Testis (tissue), 3 donors: ENCODE measurements around the gene TUSC1. TPM values are rescaled to one million over a fixed set of nuclear protein-coding genes. Genes with fewer than 3 reads are reported as not detected.
"Not testable (repeated sequence)": the region's sequence is repeated elsewhere in the genome, so short reads cannot be mapped to it uniquely, and the experiment has no call there.

ENCODE experiments used
- DNase-seq: peaks from one replicate; pipeline ENCODE4 v3.0.0-alpha.2; 2019
- H3K27ac ChIP-seq, 2 donors: fragments of 200-600 bp; sonication (generic); one replicate each; pipeline ENCODE4 v1.5.1; 2019
- H3K27me3 ChIP-seq: fragments of 200-600 bp; sonication (generic); one replicate; pipeline ENCODE4 v1.5.1; 2019
- H3K36me3 ChIP-seq: fragments of 200-600 bp; sonication (generic); one replicate; pipeline ENCODE4 v1.5.1; 2017; ENCODE audit warnings: low read depth; ENCODE audit errors: missing control alignments
- H3K4me1 ChIP-seq: fragments of 200-600 bp; sonication (generic); one replicate; pipeline ENCODE4 v1.5.1; 2019
- H3K4me3 ChIP-seq, 2 donors: fragments of 200-600 bp; sonication (generic); one replicate each; pipeline ENCODE4 v1.5.1; 2017 to 2019
- H3K9me3 ChIP-seq: fragments of 200-600 bp; sonication (generic); one replicate; pipeline ENCODE4 v1.5.1; 2017
- POLR2A ChIP-seq: fragments of 450-650 bp; IDR thresholded peaks from one replicate; pipeline ENCODE4 v1.6.1; 2017; ENCODE audit warnings: antibody characterized with exemption, mild to moderate bottlenecking, moderate library complexity
- WGBS, 2 donors: methylation state at CpG; one replicate each; pipeline ENCODE4 v1.1.5; 2018; 5-methylcytosine and 5-hydroxymethylcytosine counted together
- intact Hi-C: fragments of 100-400 bp; cut with DNase I; formaldehyde crosslinking; loops from one replicate; pipeline ENCODE4 v1.15.1; 2023; ENCODE audit warnings: low total_unique reads
- polyA plus RNA-seq: library from polyadenylated mRNA; stranded (reverse); fragments of 350-450 nt; fragmentation: Illumina TruSeq; extraction: RNeasy Lipid Tissue Mini Kit (QIAGEN cat#74804); gene quantifications from one replicate; pipeline ENCODE4 v1.2.3, GENCODE V29; 2014; ENCODE audit warnings: low read depth, low replicate concordance; ENCODE audit not compliant: insufficient read depth
- total RNA-seq, 2 donors: library from RNA; depleted of rRNA; stranded (reverse); fragments of >200 nt; gene quantifications; one replicate each; pipeline ENCODE4 v1.2.3, GENCODE V29; 2016
- TF ChIP-seq, protein P1 (sequence below), 3 experiments: fragments of 450-650 bp in 2 of 3; fragments of 200-600 bp in 1 of 3; sonication (generic) in 1 of 3; IDR thresholded peaks; one replicate each; pipeline ENCODE4 v1.5.1; 2016 to 2019; ENCODE audit warnings: antibody characterized with exemption in 3 of 3, mild to moderate bottlenecking in 2 of 3, moderate library complexity in 1 of 3

Gene TUSC1
- total and polyA plus RNA-seq, 3 donors from 2014 or later, result 27.2 to 38.3 (median 31.8) TPM

DNA sequence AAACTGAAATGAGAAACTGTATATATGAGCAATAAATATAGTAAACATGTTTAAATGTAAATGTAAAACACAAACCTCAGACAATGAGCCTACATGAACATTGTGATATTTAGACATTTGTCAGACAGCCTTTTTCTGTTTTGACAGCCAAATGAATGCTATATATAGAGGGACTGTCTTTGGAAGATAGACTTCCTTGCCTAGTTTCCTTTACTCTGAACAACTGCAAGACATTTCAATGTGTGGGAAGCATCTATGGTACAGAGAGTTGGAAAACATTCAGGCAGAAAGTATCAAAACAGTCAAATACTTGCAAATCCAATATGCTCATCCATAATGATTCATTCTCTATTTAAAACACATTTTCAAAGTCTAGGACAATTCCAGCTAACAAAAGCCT, 31.7 kb upstream of the TUSC1 start:
- intact Hi-C loops, result no loop called here
- TF ChIP-seq POLR2A, result no peak
- TF ChIP-seq, protein P1, sequence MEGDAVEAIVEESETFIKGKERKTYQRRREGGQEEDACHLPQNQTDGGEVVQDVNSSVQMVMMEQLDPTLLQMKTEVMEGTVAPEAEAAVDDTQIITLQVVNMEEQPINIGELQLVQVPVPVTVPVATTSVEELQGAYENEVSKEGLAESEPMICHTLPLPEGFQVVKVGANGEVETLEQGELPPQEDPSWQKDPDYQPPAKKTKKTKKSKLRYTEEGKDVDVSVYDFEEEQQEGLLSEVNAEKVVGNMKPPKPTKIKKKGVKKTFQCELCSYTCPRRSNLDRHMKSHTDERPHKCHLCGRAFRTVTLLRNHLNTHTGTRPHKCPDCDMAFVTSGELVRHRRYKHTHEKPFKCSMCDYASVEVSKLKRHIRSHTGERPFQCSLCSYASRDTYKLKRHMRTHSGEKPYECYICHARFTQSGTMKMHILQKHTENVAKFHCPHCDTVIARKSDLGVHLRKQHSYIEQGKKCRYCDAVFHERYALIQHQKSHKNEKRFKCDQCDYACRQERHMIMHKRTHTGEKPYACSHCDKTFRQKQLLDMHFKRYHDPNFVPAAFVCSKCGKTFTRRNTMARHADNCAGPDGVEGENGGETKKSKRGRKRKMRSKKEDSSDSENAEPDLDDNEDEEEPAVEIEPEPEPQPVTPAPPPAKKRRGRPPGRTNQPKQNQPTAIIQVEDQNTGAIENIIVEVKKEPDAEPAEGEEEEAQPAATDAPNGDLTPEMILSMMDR (IDR thresholded peaks at IDR 0.05), result no peak
- Histone ChIP-seq H3K4me3 (no peak overlapping the region), H3K27me3 (no peaks in the 10 kb centered on the region), H3K36me3 (no peaks in the 10 kb centered on the region), H3K9me3 (no peaks in the 10 kb centered on the region), H3K27ac (no peak overlapping the region), H3K4me1 (no peaks in the 10 kb centered on the region)
- no peak for DNase-seq

DNA sequence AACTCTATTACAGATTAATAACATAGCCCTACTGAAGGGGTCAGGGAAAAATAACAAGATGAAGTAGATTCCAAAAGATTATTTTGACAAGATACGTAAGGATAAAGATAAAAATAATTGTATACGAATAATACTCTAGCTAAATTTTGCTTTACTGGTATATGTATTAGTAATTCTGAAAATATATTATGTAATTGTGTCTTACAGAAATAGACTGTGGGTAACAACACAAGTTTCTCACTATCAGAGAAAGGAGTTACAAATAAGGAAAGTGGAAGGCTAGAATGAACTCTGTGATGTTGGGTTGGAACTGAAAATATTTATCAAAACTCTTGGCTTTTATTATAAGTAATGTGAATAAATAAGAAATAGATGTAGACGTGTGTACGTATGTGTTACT, 26.6 kb upstream of the TUSC1 start:
- Histone ChIP-seq H3K4me3 (no peak overlapping the region), H3K27me3 (no peaks in the 10 kb centered on the region), H3K36me3 (no peaks in the 10 kb centered on the region), H3K4me1 (no peaks in the 10 kb centered on the region), H3K9me3 (no peaks in the 10 kb centered on the region), H3K27ac (no peak overlapping the region)
- intact Hi-C loops, result no loop called here
- TF ChIP-seq, protein P1 (IDR thresholded peaks at IDR 0.05), result no peak
- no peak for TF ChIP-seq POLR2A
- DNase-seq, result no peak
- WGBS, 2 donors, result 94 to 99% methylated on average over 4 of the region's 4 CpGs

DNA sequence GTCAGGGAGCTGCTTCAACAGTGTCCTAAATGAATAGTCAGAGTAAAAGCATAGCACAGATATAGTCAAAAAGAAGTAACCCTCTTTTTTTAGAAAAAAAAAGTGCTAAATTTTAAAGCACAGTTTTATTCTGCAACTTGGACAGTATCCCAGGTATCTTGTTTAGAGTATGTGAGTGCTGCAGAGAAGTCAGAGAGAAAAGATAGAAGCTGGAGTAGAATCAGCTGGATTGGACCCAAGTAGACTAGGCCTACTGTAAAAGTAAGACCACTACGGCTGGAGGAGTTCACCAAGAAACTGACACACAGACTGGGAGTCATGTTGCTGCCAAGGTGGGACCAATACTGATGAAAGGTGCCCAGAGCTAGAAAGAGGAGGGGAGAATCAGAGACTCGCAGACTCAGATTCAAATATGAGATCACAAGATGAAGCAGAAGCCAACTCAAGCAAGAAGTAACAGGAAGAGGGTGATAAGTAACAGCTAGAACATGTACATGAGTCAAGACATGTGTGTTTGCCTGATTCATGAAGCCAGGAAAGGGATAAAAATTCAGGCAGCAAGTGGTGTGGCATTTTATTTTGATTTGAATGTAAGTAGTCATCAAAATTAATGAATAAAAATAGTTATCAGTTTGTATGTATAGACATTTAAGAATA, 25.6 kb upstream of the TUSC1 start:
- intact Hi-C loops, result no loop called here
- no peak overlapping the region for H3K27ac ChIP-seq
- WGBS, 2 donors, result 50 to 52% methylated on average over 2 of the region's 2 CpGs
- DNase-seq, result no peak
- H3K9me3 ChIP-seq, result no peaks in the 10 kb centered on the region
- no peaks in the 10 kb centered on the region for H3K27me3 ChIP-seq
- no peaks in the 10 kb centered on the region for H3K4me1 ChIP-seq
- no peaks in the 10 kb centered on the region for H3K36me3 ChIP-seq
- TF ChIP-seq, protein P1 (IDR thresholded peaks at IDR 0.05), result no peak
- TF ChIP-seq POLR2A, result no peak
- H3K4me3 ChIP-seq, result no peak overlapping the region

DNA sequence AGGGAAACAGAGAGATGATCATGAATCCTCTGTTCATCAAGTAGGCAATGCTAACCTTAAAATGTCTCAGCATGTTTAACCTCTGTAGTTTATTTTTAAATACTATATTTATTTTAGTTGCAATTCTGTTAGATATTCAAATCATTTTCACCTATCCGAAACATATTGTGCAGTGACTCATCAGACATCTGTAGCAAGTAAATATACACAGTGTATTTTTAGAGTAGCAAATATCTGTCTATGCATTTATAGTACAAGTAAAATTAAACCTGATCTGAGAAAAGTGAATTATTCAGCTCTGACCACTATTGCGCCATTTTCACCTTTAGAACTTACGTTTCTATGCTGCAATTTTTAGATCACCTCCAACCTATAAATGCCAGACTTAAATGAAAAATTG, 24.3 kb upstream of the TUSC1 start:
- 90 to 93% methylated on average over 3 of the region's 3 CpGs for WGBS, 2 donors
- no peak for DNase-seq
- Histone ChIP-seq H3K27ac (no peak overlapping the region), H3K27me3 (no peaks in the 10 kb centered on the region), H3K4me1 (no peaks in the 10 kb centered on the region), H3K4me3 (no peak overlapping the region), H3K36me3 (no peaks in the 10 kb centered on the region), H3K9me3 (no peaks in the 10 kb centered on the region)
- TF ChIP-seq POLR2A, result no peak
- TF ChIP-seq, protein P1 (IDR thresholded peaks at IDR 0.05), result no peak
- intact Hi-C loops, result no loop called here

DNA sequence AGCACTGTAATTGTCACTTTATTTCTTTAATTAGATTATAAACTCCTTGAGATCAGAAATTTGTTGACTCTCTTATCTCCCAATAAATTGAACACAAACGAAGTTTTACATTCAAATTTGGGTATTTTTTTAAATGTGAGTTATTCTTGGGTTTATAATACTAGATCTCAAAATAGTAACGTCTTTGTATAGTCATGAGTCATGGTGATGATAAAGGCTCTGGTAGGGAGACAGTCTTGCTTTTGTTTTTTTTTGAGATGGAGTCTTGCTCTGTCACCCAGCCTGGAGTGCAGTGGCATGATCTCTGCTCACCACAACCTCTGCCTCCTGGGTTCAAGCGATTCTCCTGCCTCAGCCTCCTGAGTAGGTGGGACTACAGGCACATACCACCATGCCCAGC, 22.7 kb upstream of the TUSC1 start:
- H3K27ac ChIP-seq, H3K9me3 ChIP-seq, H3K4me1 ChIP-seq, H3K4me3 ChIP-seq, intact Hi-C loops, H3K27me3 ChIP-seq, DNase-seq, H3K36me3 ChIP-seq: not testable (repeated sequence)
- WGBS, 2 donors, result 63 to 64% methylated on average over 3 of the region's 3 CpGs
